Subcutaneous abdominal adipose tissue (tissue), 5 donors: Measurements from ENCODE around the gene SDSL.

Experiments used
- H3K27ac ChIP-seq: one replicate; pipeline ENCODE4 v1.7.0; 2013; ENCODE audit warnings: low read depth, mild to moderate bottlenecking, inconsistent platforms, low read length, moderate library complexity
- H3K27me3 ChIP-seq, 5 donors: one replicate each; pipeline ENCODE4 v1.7.0; 2013; ENCODE audit warnings: low read length in 5 of 5, inconsistent platforms in 1 of 5; ENCODE audit not compliant: control insufficient read depth in 5 of 5, insufficient read depth in 4 of 5
- H3K36me3 ChIP-seq, 5 donors: one replicate each; pipeline ENCODE4 v1.7.0; 2013; ENCODE audit warnings: low read length in 5 of 5; ENCODE audit not compliant: control insufficient read depth in 5 of 5, insufficient read depth in 5 of 5
- H3K4me1 ChIP-seq, 5 donors: one replicate each; pipeline ENCODE4 v1.7.0; 2013; ENCODE audit warnings: low read length in 5 of 5, mild to moderate bottlenecking in 3 of 5, moderate library complexity in 1 of 5; ENCODE audit not compliant: control insufficient read depth in 5 of 5, insufficient read depth in 5 of 5
- H3K4me3 ChIP-seq, 5 donors: one replicate each; pipeline ENCODE4 v1.7.0; 2013; ENCODE audit warnings: low read length in 5 of 5, low read depth in 1 of 5
- H3K9ac ChIP-seq, 5 donors: one replicate each; pipeline ENCODE4 v1.7.0; 2013; ENCODE audit warnings: low read length in 5 of 5, mild to moderate bottlenecking in 4 of 5, moderate library complexity in 3 of 5
- H3K9me3 ChIP-seq, 5 donors: one replicate each; pipeline ENCODE4 v1.7.0; 2013; ENCODE audit warnings: low read length in 5 of 5; ENCODE audit not compliant: control insufficient read depth in 5 of 5
- donor health status: healthy.
- donor health status: healthy.
- donor health status: healthy.
- donor health status: healthy.
- donor health status: healthy.

The SDSL gene

DNA sequence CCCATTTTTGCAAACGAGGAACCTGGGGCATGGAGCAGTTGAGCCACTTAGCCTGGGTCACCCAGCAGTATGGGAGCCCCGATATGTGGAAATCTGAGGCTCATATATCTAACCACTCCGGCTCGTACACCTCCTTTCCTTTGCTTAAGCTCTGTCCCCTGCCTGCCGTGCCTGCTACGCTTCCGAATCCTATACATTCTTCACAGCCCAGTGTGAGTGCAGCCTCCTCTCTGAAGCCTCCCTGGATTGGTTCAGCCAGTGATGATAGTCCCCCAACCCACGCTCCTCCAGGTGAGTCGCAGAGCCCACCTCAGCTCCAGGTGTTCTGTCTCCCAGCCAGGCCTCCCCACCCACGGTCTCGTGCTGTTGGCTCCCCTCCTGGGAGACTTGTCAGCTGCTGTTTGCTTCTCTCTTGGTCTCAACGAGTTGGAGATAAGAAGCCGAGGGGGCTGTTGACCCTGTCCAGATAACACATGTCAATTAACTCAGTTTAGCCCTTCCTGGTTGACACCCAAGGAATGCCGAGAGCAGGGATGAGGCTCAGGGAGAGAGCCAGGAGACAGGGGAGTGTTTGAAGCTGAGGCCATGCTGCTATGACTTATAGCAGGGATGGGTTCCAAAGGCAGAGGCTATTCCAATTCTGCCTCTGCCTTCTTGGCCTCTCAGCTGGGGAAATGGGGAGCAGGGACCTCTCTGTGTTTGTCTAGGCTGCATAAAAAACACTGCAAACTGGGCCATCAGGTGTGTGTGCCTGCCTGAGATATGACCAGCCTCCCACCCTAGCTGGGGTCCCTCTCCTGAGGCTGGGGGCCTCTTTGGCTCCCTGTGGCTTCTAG lies 19.0 kb downstream of the SDSL start:
- Histone ChIP-seq H3K27me3 (peaks cover 4 to 21% (median 14%) of the 10 kb centered on the region in 5 donors), H3K27ac (no peak overlapping the region), H3K36me3 (no peaks in the 10 kb centered on the region), H3K9me3 (peaks cover 0 to 4% (median 3%) of the 10 kb centered on the region in 5 donors), H3K4me3 (no peak overlapping the region), H3K4me1 (no peaks in the 10 kb centered on the region), H3K9ac (no peak overlapping the region)

GRCh38 chr12:113443030-113443539 lies 20.9 kb downstream of the SDSL start:
- Histone ChIP-seq H3K4me1 (no peaks in the 10 kb centered on the region), H3K27ac (no peak overlapping the region), H3K9me3 (peaks cover 0 to 4% (median 3%) of the 10 kb centered on the region in 5 donors), H3K36me3 (no peaks in the 10 kb centered on the region), H3K9ac (no peak overlapping the region), H3K27me3 (peaks cover 8 to 29% (median 16%) of the 10 kb centered on the region in 5 donors), H3K4me3 (no peak overlapping the region)

DNA sequence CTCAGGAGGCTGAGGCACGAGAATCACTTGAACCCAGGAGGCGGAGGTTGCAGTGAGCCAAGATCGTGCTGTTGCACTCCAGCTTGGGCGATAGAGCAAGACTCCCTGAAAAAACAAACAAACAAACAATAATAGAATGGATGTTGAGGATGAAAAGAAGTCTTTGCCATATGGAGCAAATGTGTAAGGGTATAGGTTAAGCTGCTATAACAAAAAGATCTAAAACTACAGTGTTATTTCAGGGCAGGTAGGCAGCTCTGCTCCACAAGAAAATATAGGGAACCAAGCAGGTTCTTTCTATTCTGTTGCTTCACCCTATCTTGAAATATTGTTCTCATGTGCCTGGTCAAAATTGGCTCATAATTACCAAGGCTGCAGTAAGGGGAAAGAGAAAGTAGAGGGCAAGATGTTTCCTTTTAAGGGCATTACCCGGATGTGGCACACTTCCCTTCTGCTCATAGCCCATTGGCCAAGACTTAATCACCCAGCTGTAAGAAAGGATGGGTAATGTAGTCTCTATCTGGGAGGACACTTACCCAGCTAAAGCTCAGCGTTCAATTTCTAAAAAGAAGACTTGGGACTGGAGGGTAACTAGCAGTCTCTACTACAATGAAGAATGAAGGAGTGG lies 23.5 kb downstream of the SDSL start:
- no peaks in the 10 kb centered on the region for H3K4me1 ChIP-seq
- no peak overlapping the region for H3K27ac ChIP-seq
- H3K4me3 ChIP-seq, result no peak overlapping the region
- H3K27me3 ChIP-seq, result peaks cover 5 to 24% (median 13%) of the 10 kb centered on the region in 5 donors
- no peak overlapping the region for H3K9ac ChIP-seq
- H3K9me3 ChIP-seq, result peaks cover 0 to 4% (median 3%) of the 10 kb centered on the region in 5 donors
- no peaks in the 10 kb centered on the region for H3K36me3 ChIP-seq

- Histone ChIP-seq H3K36me3 (no peaks in the 10 kb centered on the region), H3K4me3 (no peak overlapping the region), H3K9me3 (peaks cover 0 to 4% (median 3%) of the 10 kb centered on the region in 5 donors), H3K9ac (no peak overlapping the region), H3K4me1 (no peaks in the 10 kb centered on the region), H3K27ac (no peak overlapping the region), H3K27me3 (peaks cover 0 to 14% (median 5%) of the 10 kb centered on the region in 5 donors)
Observed at GRCh38 chr12:113448873-113449272, 26.7 kb downstream of the SDSL start.

DNA sequence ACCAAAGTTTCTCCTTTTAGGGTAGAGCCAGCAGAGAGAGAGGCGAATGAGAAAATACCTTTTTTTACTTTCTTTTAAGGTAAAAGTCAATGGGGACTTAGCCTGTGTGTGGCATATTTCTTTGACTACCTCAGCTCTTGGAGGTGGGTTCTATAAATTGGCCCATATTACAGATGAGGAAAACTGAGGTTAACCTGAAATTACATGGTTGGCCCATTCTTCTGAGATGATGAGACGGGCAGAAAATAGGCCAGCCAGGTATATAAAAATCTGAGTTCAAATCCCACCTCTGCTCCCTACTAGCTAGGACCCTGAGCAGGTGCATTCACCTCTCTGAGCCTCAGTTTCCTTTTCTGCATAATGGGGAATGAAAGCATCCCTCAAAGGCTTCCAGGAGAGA lies 27.1 kb downstream of the SDSL start:
- no peak overlapping the region for H3K9ac ChIP-seq

DNA sequence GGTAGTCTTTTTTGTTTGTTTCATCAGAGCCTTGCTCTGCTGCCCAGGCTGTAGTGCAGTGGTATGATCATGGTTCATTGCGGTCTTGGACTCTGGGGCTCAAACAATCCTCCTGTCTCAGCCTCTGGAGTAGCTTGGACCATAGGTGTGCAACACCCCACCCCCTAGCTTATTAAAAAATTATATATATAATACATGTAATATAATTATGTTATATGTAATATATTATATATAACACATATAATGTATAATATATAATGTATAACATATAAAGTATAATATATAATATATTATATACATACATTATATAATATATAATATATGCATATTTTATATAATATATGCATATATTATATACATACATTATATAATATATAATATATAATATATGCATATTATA lies 27.7 kb downstream of the SDSL start:
- peaks cover 0 to 16% (median 5%) of the 10 kb centered on the region in 5 donors for H3K27me3 ChIP-seq
- H3K4me1 ChIP-seq, result no peaks in the 10 kb centered on the region
- no peak overlapping the region for H3K4me3 ChIP-seq

More for the DNA sequence above, 27.1 kb downstream of the SDSL start:
- Histone ChIP-seq H3K27ac (no peak overlapping the region), H3K4me1 (no peaks in the 10 kb centered on the region), H3K4me3 (no peak overlapping the region), H3K27me3 (peaks cover 0 to 16% (median 5%) of the 10 kb centered on the region in 5 donors), H3K9me3 (peaks cover 0 to 4% (median 3%) of the 10 kb centered on the region in 5 donors), H3K36me3 (no peaks in the 10 kb centered on the region)

DNA sequence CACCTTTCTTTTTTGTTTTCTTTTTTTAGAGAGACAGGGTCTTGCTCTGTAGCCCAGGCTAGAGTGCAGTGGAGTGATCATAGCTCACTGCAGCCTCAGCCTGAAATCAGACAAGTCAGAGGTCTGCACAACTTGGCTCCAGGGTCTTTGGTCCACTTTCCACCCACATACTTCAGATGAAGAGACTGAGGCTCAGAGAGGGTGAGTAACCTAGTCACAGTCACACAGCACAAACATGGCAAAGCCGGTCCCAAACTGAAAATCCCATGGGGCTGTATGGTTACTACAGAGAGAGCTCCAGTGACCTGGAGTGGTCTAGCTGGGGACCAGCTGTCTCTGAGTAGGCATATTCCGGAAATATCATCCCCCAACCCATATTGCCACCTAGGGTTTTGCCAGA lies 30.3 kb downstream of the SDSL start:
- no peak overlapping the region for H3K4me3 ChIP-seq
- H3K27ac ChIP-seq, result no peak overlapping the region
- H3K9ac ChIP-seq, result no peak overlapping the region
- peaks cover 0 to 14% (median 12%) of the 10 kb centered on the region in 5 donors for H3K27me3 ChIP-seq
- no peaks in the 10 kb centered on the region for H3K9me3 ChIP-seq
- no peaks in the 10 kb centered on the region for H3K4me1 ChIP-seq
- H3K36me3 ChIP-seq, result no peaks in the 10 kb centered on the region

More for the DNA sequence above, 27.7 kb downstream of the SDSL start:
- Histone ChIP-seq H3K27ac (no peak overlapping the region), H3K9ac (no peak overlapping the region), H3K9me3 (peaks cover 0 to 4% (median 3%) of the 10 kb centered on the region in 5 donors), H3K36me3 (no peaks in the 10 kb centered on the region)

DNA sequence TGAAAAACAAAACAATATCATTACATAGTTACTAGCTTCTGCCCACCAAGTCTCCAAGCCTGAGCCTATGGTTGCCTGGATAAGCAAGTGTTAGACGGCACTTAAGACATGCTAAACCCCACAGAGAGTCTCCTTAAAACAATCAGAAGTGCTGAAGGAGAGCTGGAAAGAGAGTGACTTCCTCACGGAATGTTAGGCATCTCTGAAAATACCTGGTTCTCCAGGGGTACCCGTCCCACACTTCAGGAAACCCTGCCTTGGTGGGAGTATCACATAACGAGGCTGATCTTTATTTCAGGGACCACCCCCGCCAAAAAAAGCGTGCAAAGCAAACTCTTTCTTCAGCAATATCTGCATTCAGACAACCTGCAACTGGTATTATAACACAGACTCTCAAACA lies 31.1 kb downstream of the SDSL start:
- Histone ChIP-seq H3K27me3 (peaks cover under 1 to 16% (median 8%) of the 10 kb centered on the region in 5 donors), H3K9me3 (no peaks in the 10 kb centered on the region), H3K4me1 (no peaks in the 10 kb centered on the region), H3K9ac (no peak overlapping the region), H3K4me3 (no peak overlapping the region), H3K36me3 (no peaks in the 10 kb centered on the region), H3K27ac (no peak overlapping the region)

DNA sequence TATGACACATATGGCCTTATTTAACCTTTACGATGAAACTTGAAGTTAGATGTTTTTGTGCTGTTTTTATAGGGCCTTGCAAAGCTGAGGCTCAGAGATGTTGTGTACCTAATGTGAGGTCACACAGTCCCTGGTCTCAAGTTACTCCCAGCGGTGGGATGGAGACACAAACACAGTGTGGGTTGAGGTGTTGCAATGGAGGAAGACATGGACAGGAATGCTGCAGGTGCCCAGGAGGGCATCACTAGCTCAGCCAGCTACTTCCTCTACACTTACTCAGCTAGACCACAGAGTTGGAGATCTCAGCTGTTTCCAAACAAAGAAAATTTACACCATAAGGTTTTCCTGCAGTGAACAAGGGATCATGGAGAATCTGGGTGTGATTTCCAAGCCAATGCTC lies 34.0 kb downstream of the SDSL start:
- Histone ChIP-seq H3K4me1 (no peaks in the 10 kb centered on the region), H3K36me3 (no peaks in the 10 kb centered on the region), H3K9me3 (no peaks in the 10 kb centered on the region), H3K27me3 (peaks cover 13 to 31% (median 21%) of the 10 kb centered on the region in 5 donors), H3K4me3 (no peak overlapping the region), H3K9ac (no peak overlapping the region), H3K27ac (no peak overlapping the region)

- Histone ChIP-seq H3K27me3 (peaks cover 15 to 36% (median 23%) of the 10 kb centered on the region in 5 donors), H3K4me3 (no peak overlapping the region), H3K36me3 (no peaks in the 10 kb centered on the region), H3K27ac (no peak overlapping the region), H3K9ac (no peak overlapping the region), H3K4me1 (no peaks in the 10 kb centered on the region), H3K9me3 (no peaks in the 10 kb centered on the region)
Observed at GRCh38 chr12:113456761-113457160, 34.6 kb downstream of the SDSL start.
